Astrocyte of the spinal cord (primary cell): ENCODE data around the gene CD109.

Experiments
- DNase-seq: peaks from one replicate; pipeline ENCODE4 v3.0.0; 2011; ENCODE audit warnings: low read depth, low spot score
- H3K4me3 ChIP-seq: 2 replicates; pipeline ENCODE4 v1.5.1; 2011; ENCODE audit warnings: low read depth, mild to moderate bottlenecking, low read length, moderate library complexity
- CTCF ChIP-seq: IDR thresholded peaks from 2 replicates; pipeline ENCODE4 v1.5.1; 2012; ENCODE audit warnings: low read depth, mild to moderate bottlenecking, low read length, inconsistent platforms
- in situ Hi-C: cut with HindIII; loops from 2 replicates; pipeline ENCODE4 v1.10.0; 2017; ENCODE audit warnings: low sequenced_read_pairs

The CD109 gene

GRCh38 chr6:73688351-73688750 lies 7.7 kb upstream of the CD109 start:
- no peak for DNase-seq
- in situ Hi-C loops = no loop called here
- H3K4me3 ChIP-seq = no peak overlapping the region
- TF ChIP-seq CTCF = no peak

- no peak for DNase-seq
- no peak overlapping the region for H3K4me3 ChIP-seq
- no peak for TF ChIP-seq CTCF
- in situ Hi-C loops = no loop called here
Measured at GRCh38 chr6:73690056-73690455, 5.9 kb upstream of the CD109 start.

- no peak for TF ChIP-seq CTCF
- in situ Hi-C loops = no loop called here
- DNase-seq = peak; percentile 33
- no peak overlapping the region for H3K4me3 ChIP-seq
Measured at GRCh38 chr6:73691512-73691911, 4.5 kb upstream of the CD109 start.

GRCh38 chr6:73694711-73695411 lies 1.1 kb upstream of the CD109 start:
- in situ Hi-C loops = no loop called here
- H3K4me3 ChIP-seq = peak overlapping the region; percentile 53
- no peak for TF ChIP-seq CTCF
- peak; percentile 73 for DNase-seq

GRCh38 chr6:73696966-73697655 lies 1.1 kb downstream of the CD109 start:
- H3K4me3 ChIP-seq = peak overlapping the region; percentile 53
- DNase-seq = peak; percentile 12
- TF ChIP-seq CTCF = no peak
- in situ Hi-C loops = no loop called here

- no peak for TF ChIP-seq CTCF
- in situ Hi-C loops = no loop called here
- DNase-seq = no peak
- H3K4me3 ChIP-seq = no peak overlapping the region
Measured at GRCh38 chr6:73699676-73700459, 3.9 kb downstream of the CD109 start.
